GM21737 (cell line): ENCODE results near the gene SLC6A12.

Source experiments
- ATAC-seq: cut with Tn5 transposase; IDR thresholded peaks from one replicate; pipeline ENCODE4 v1.9.1; 2021; ENCODE audit warnings: mild to moderate bottlenecking, moderate library complexity; ENCODE audit not compliant: unreplicated experiment

The SLC6A12 gene

DNA sequence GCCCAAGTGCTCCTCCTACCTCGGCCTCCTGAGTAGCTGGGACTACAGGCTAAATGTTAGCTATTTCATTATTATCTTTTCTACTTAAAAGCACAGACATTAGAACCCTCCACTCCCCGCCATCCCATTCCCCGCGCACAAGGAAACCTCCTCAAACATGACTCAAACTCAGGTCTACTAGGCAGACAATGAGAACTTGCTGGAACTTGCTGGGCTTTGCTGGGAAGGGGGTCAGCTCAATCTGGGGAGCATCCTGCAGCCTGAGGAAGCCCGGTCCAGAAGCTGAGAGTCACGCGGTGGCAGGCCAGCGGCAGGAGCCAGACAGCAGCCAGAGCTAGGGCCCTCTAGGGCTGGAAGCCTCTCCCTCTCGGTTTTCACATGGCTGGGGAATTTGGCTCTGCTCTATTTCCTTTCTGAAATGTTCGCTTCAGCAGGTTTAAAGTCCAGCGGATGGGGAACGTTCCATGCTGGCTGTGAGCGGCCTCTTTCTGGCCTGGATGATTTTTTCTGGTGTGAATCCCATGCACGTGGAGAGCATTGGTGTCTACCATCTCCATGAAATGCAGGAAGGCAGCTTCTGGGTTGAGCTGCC lies 68.5 kb downstream of the SLC6A12 start:
- ATAC-seq = no peak

DNA sequence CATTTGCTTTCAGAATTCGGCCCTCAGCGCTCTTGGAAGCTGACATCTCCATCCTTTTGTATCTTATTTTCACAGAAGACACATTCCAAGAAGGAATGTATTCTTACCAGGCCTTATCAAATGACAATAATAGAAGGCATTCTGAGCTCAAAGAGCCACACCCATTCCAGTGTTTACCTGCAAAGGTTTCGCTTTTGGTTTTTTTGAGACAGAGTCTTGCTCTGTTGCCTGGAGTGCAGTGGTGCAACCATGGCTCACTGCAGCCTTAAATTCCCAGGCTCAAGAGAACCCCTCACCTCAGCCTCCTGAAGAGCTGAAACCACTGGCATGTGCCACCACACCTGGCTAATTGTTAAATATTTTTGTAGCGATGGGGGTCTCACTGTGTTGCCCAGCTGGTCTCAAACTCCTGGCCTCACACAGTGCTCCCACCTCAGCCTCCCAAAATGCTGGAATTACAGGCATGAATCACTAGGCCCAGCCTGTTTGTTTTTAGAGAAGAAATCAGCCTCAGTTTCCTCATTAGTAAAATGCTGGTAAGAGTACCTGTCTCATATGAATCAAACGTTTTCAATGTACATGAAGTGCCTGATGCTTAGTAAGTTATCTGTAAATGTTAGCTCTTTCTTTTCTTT lies 69.2 kb downstream of the SLC6A12 start:
- ATAC-seq = no peak

DNA sequence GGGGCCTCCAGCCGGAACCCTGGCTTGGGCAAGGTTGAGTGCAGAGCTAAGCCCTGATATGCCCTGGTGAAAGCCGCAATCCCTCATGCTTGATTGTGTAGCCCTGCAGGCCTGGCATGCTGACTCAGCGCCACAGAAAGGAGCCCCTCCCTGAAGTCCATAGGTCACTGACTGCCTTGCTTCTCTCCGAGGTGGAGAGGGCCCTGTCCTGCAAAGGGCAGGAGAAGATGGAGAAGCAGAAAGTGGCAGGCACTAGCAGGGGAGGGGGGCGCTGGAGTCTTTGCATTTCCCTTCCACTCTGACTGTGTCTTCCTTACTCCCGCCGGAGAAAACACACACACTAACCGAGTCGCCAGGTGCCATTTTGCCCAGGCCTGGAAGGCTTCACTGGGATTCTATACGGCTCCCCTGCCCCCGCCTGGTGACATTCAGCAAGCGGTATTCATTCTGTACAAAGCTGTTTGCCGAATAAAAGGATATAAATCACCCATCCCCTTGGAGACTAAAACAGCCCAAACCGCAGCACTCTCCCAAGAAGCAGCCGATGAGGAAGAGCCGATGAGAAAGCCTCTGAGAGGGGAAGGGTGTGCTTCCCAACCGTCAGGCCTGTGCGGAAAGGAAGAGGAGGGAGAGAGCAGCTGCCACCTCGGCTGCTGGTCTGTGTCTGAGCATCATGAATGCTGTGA lies 69.8 kb downstream of the SLC6A12 start:
- no peak for ATAC-seq

DNA sequence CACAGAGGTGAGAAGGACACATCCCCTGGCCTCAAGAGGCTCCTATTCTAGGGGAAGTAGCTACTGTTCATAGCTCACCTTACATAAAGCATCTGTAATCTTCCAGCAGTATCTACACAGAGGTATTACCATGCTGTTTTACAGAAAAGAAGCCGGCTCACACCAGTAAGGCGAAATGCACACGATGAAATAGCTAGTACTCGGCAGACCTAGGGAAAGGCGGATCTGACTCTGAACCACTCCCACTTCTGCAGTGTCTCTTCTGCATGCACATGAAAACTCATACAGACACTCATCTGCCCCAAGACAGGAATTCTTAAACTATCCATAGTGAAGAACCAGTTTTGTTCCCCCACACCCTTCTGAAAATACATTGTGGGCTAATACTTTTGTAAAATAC lies 73.8 kb downstream of the SLC6A12 start:
- ATAC-seq = no peak
